WERI-Rb-1 (cell line): ENCODE results near the gene ACBD5.

ENCODE experiments used
- DNase-seq: peaks from one replicate; pipeline ENCODE4 v3.0.0-alpha.2; 2020
- H3K27ac ChIP-seq: fragments of 250-450 bp; sonication (Bioruptor Pico); 2 replicates; pipeline ENCODE4 v1.5.1; 2020; ENCODE audit warnings: mild to moderate bottlenecking, moderate library complexity
- H3K27me3 ChIP-seq: fragments of 250-450 bp; sonication (Bioruptor Pico); 2 replicates; pipeline ENCODE4 v1.5.1; 2021; ENCODE audit warnings: mild to moderate bottlenecking, low read depth, moderate library complexity; ENCODE audit not compliant: insufficient read depth, severe bottlenecking
- H3K36me3 ChIP-seq: fragments of 250-450 bp; sonication (Bioruptor Pico); 2 replicates; pipeline ENCODE4 v1.5.1; 2020; ENCODE audit warnings: mild to moderate bottlenecking, moderate library complexity
- H3K4me3 ChIP-seq: 2 replicates; pipeline ENCODE4 v1.5.1; 2011; ENCODE audit warnings: low read depth, mild to moderate bottlenecking, control low read depth, low read length
- H3K9me3 ChIP-seq: fragments of 250-450 bp; sonication (Bioruptor Pico); 2 replicates; pipeline ENCODE4 v1.5.1; 2021; ENCODE audit warnings: mild to moderate bottlenecking, moderate library complexity; ENCODE audit not compliant: severe bottlenecking
- TF ChIP-seq, protein P1 (sequence below): IDR thresholded peaks from 2 replicates; pipeline ENCODE4 v1.5.1; 2011; ENCODE audit warnings: low read depth, mild to moderate bottlenecking, control low read depth, inconsistent platforms, low read length

Gene ACBD5

DNA sequence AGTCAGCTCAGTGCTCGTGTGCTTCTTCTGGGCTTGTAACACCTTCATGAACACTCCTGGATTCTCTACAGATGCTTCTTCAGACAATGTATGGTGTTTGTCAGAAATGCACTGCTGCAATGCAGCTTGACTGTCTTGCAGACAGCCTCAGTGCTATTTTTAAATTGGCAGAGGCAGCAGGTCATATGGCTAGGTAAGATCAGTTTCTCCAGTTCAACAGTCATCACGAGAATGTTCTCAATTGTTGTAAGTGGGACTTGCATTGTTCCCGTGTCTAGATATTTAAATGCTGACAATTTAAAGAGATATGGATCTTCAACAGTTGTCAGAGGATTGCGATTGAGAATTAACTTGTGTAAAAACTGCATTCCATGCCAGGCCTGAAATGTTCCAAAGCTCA is 7.6 kb upstream of the ACBD5 start:
- TF ChIP-seq, protein P1, sequence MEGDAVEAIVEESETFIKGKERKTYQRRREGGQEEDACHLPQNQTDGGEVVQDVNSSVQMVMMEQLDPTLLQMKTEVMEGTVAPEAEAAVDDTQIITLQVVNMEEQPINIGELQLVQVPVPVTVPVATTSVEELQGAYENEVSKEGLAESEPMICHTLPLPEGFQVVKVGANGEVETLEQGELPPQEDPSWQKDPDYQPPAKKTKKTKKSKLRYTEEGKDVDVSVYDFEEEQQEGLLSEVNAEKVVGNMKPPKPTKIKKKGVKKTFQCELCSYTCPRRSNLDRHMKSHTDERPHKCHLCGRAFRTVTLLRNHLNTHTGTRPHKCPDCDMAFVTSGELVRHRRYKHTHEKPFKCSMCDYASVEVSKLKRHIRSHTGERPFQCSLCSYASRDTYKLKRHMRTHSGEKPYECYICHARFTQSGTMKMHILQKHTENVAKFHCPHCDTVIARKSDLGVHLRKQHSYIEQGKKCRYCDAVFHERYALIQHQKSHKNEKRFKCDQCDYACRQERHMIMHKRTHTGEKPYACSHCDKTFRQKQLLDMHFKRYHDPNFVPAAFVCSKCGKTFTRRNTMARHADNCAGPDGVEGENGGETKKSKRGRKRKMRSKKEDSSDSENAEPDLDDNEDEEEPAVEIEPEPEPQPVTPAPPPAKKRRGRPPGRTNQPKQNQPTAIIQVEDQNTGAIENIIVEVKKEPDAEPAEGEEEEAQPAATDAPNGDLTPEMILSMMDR: no peak
- Histone ChIP-seq H3K27ac (no peak overlapping the region), H3K9me3 (no peaks in the 10 kb centered on the region), H3K27me3 (no peaks in the 10 kb centered on the region), H3K36me3 (no peaks in the 10 kb centered on the region), H3K4me3 (no peak overlapping the region)
- no peak for DNase-seq

DNA sequence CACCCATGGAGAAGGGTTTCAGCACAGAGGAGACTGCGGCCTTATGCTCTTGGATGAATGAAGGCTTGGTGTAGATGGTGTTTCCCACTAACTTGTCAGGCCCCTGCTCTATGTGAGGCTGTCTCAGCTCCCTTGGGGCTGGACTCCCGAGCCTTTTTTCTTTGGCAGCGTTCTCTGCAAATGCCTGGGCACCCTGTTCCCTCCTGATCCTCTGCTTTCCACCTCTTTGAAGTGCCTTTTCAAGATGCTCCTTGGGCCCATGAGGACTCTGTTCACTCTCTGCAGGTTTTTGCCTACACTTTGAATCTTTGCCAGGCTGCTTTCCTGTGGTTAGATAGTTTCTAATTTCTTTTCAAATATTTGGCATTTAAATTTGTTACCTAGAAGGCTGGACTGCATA is 6.8 kb upstream of the ACBD5 start:
- Histone ChIP-seq H3K36me3 (no peaks in the 10 kb centered on the region), H3K27me3 (no peaks in the 10 kb centered on the region), H3K9me3 (no peaks in the 10 kb centered on the region), H3K4me3 (no peak overlapping the region), H3K27ac (no peak overlapping the region)
- TF ChIP-seq, protein P1: no peak
- DNase-seq: no peak

DNA sequence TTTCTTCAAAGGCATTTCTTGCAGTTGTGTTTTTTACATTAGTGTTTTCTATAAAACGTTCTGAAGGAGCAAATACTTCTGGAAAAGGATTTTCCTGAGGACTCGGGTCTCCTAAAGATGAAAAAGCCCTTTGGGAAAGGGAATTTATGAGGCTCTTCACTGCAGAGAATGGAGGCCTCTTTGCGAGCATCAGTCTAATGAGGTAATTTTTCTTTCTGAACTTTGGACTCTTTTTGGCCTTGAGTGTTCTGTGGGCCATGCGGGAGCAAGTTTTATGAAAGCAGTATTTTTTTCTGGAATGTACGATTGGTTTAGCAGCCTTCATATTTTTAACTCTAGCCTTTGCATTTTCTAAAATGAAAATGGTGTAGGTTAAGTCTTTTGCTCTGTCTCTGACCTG is 6.4 kb upstream of the ACBD5 start:
- no peak overlapping the region for H3K4me3 ChIP-seq
- H3K27ac ChIP-seq: no peak overlapping the region
- no peak for DNase-seq
- TF ChIP-seq, protein P1: no peak
- H3K36me3 ChIP-seq: no peaks in the 10 kb centered on the region
- H3K9me3 ChIP-seq: no peaks in the 10 kb centered on the region
- no peaks in the 10 kb centered on the region for H3K27me3 ChIP-seq

DNA sequence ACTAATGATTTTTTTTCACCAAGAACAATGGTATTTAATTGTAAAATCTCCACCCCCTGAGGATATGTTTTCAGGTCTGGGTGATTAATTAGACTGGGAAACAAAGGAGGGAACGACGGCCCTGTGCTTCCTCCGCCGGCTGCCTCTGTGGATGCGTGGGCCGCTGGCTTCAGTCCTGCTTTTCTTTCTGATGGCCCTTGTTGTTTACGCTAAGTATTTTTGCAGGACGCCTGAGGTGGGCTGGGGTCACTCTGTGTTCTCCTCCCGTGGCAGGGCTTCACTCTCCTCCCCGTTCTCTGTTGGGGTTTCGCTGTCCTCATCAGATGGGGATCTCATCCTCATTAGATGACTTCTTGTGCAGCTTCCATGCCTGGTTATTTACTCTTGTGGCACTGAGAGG is 5.2 kb upstream of the ACBD5 start:
- Histone ChIP-seq H3K9me3 (no peaks in the 10 kb centered on the region), H3K27ac (no peak overlapping the region), H3K36me3 (no peaks in the 10 kb centered on the region), H3K4me3 (no peak overlapping the region), H3K27me3 (no peaks in the 10 kb centered on the region)
- DNase-seq: no peak
- TF ChIP-seq, protein P1: no peak

DNA sequence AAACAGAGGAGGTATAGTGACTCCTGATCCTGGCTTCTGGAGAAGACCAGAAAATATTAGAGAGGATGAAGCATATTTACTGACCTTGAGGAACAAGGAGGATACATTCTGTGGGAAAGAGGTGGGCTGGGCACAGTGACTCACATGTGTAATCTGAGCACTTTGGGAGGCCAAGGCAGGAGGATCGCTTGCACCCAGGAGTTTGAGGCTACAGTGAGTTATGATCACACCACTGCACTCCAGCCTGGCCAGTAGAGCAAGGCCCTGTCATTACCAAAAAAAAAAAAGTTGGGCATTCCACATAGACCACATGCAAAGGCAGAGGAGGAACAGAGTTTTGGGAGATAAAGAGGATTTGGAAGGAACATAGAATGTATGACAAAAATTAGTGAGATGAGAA is 4.4 kb upstream of the ACBD5 start:
- Histone ChIP-seq H3K27ac (no peak overlapping the region), H3K9me3 (no peaks in the 10 kb centered on the region), H3K27me3 (no peaks in the 10 kb centered on the region), H3K4me3 (no peak overlapping the region), H3K36me3 (no peaks in the 10 kb centered on the region)
- no peak for DNase-seq
- TF ChIP-seq, protein P1: no peak

DNA sequence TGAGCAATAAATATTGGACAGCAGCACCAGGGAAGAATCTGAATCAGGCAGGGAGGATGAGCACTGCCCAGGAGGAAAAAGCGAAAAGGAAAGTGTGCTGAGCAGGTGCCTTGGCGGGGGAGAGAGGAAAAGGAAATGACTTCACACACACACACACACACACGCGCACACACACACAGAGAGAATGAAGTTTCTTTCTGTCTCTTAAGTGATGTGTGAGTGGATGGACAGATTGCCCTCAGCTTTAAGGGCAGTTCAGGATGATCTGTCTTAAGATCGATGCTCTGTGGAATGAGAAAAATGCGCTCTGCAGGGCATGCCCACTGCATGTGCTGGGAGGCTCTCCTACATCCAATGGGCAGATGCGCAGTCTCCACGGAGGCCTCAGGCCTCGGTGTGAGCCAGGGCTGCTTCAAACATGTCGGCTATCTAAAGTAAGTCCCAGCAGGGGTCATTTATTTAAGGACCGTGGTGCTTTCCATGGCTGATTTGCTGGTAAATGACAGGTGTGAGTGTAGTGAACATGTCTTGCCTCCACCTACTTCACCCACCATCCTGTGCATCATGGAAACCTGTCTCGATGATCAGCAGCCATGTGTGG is 2.5 kb upstream of the ACBD5 start:
- DNase-seq: peak; percentile 33
- Histone ChIP-seq H3K36me3 (no peaks in the 10 kb centered on the region), H3K4me3 (peak overlapping the region; percentile 80), H3K9me3 (no peaks in the 10 kb centered on the region), H3K27ac (peak overlapping the region; percentile 77), H3K27me3 (no peaks in the 10 kb centered on the region)
- TF ChIP-seq, protein P1: no peak
